ENCODE data around the gene UAP1.

Gene UAP1

GRCh38 chr1:162626761-162627160, 65.2 kb downstream of the UAP1 start:
- H3K4me3 ChIP-seq (ENCODE audit: low read depth, low read length): no peak overlapping the region; the same call in 1 of the 2 replicates
- no peak for TF ChIP-seq CTCF (IDR thresholded peaks at IDR 0.05; ENCODE audit: low read depth, low read length, missing control alignments)
- no peak for DNase-seq (ENCODE audit: low read depth)

GRCh38 chr1:162627662-162628296, 66.3 kb downstream of the UAP1 start:
- peak; percentile 47 for TF ChIP-seq CTCF (IDR thresholded peaks at IDR 0.05; ENCODE audit: low read depth, low read length, missing control alignments)
- DNase-seq (ENCODE audit: low read depth): no peak
- H3K4me3 ChIP-seq (ENCODE audit: low read depth, low read length): no peak overlapping the region

- DNase-seq (ENCODE audit: low read depth): no peak
- no peak for TF ChIP-seq CTCF (IDR thresholded peaks at IDR 0.05; ENCODE audit: low read depth, low read length, missing control alignments)
- H3K4me3 ChIP-seq (ENCODE audit: low read depth, low read length): no peak overlapping the region
These were observed 67.6 kb downstream of the UAP1 start for GRCh38 chr1:162629077-162629627.

- no peak overlapping the region for H3K4me3 ChIP-seq (ENCODE audit: low read depth, low read length)
- no peak for DNase-seq (ENCODE audit: low read depth)
- no peak for TF ChIP-seq CTCF (IDR thresholded peaks at IDR 0.05; ENCODE audit: low read depth, low read length, missing control alignments)
These were observed 68.1 kb downstream of the UAP1 start for GRCh38 chr1:162629651-162630050.

GRCh38 chr1:162631546-162632191, 70.1 kb downstream of the UAP1 start:
- TF ChIP-seq CTCF (IDR thresholded peaks at IDR 0.05; ENCODE audit: low read depth, low read length, missing control alignments): no peak
- peak overlapping the region; percentile 5 for H3K4me3 ChIP-seq (ENCODE audit: low read depth, low read length)
- no peak for DNase-seq (ENCODE audit: low read depth)

GRCh38 chr1:162632217-162632666, 70.7 kb downstream of the UAP1 start, which contains the start of gene DDR2:
TSS of gene DDR2 (plus strand) at chr1:162632464. CDS start at chr1:162719064, 86,600 bp downstream.
- H3K4me3 ChIP-seq (ENCODE audit: low read depth, low read length): peak within 1 kb of the TSS; percentile 9
- DNase-seq (ENCODE audit: low read depth): no peak

More at GRCh38 chr1:162632217-162632666, 70.7 kb downstream of the UAP1 start, which contains the start of gene DDR2:
- TF ChIP-seq CTCF (IDR thresholded peaks at IDR 0.05; ENCODE audit: low read depth, low read length, missing control alignments): no peak
